Adrenal gland (tissue), 12 donors: ENCODE results near the gene GCNT1. TPM values are rescaled to one million over a fixed set of nuclear protein-coding genes. Genes with fewer than 3 reads are reported as not detected.
"Not testable (repeated sequence)": the region's sequence is repeated elsewhere in the genome, so short reads cannot be mapped to it uniquely, and the experiment has no call there.

Source experiments
- DNase-seq, 7 donors: peaks; one replicate each; pipeline ENCODE4 v3.0.0-alpha.2; 2019 to 2020
- H3K27ac ChIP-seq, 5 donors: fragments of 200-600 bp; sonication (generic) in 4 of 5; 1 replicate in 3 of 5; 2 replicates in 2 of 5; pipeline versions ENCODE4 v1.5.1 to v1.8.0; 2016 to 2020; ENCODE audit warnings: mild to moderate bottlenecking in 1 of 5
- H3K27me3 ChIP-seq: fragments of 200-600 bp; 2 replicates; pipeline ENCODE4 v1.8.0; 2021
- H3K36me3 ChIP-seq, 2 donors: fragments of 200-600 bp; replicated peaks in 1 of 2; 1 replicate in 1 of 2; 2 replicates in 1 of 2; pipeline versions ENCODE4 v1.5.1 to v1.8.0; 2018 to 2022
- H3K4me1 ChIP-seq, 2 donors: fragments of 200-600 bp; replicated peaks in 1 of 2; 1 replicate in 1 of 2; 2 replicates in 1 of 2; pipeline versions ENCODE4 v1.5.1 to v1.8.0; 2018 to 2021
- H3K4me3 ChIP-seq, 4 donors: fragments of 200-600 bp; sonication (generic) in 3 of 4; one replicate each; pipeline ENCODE4 v1.5.1; 2016 to 2018
- H3K9me3 ChIP-seq, 3 donors: fragments of 200-600 bp; sonication (generic) in 1 of 3; replicated peaks in 1 of 3; 1 replicate in 2 of 3; 2 replicates in 1 of 3; pipeline versions ENCODE4 v1.5.1 to v1.8.0; 2016 to 2021
- POLR2A ChIP-seq, 2 donors: fragments of 450-650 bp; IDR thresholded peaks; one replicate each; pipeline ENCODE4 v1.6.1; 2017; ENCODE audit warnings: antibody characterized with exemption in 2 of 2, mild to moderate bottlenecking in 2 of 2, moderate library complexity in 1 of 2
- WGBS, 4 donors: extraction: QIAGEN DNeasy Blood & Tissue Kit in 2 of 4; methylation state at CpG; one replicate each; pipeline versions ENCODE4 v1.1.5 to v1.1.7; 2013 to 2017; 5-methylcytosine and 5-hydroxymethylcytosine counted together
- intact Hi-C, 2 donors: fragments of 100-400 bp; cut with DNase I; formaldehyde crosslinking; loops; one replicate each; pipeline versions ENCODE4 v1.14.1 to v1.15.0; 2022 to 2023
- polyA plus RNA-seq, 3 donors: library from polyadenylated mRNA; stranded (reverse); fragments of 200-250 nt in 2 of 3; fragments of 350-450 nt in 1 of 3; fragmentation: Illumina TruSeq in 1 of 3; extraction: RNeasy Lipid Tissue Mini Kit (QIAGEN cat#74804) in 1 of 3; gene quantifications; one replicate each; pipeline ENCODE4 v1.2.3, GENCODE V29; 2013 to 2014
- total RNA-seq, 9 donors: library from RNA; depleted of rRNA in 4 of 9; stranded (reverse); fragments of >200 nt in 4 of 9; fragments of 120-200 nt in 1 of 9; fragmentation: NEBNext Ultra II Directional in 1 of 9; extraction: Animal tissue kit (Norgen Biotek cat#: 25700) in 1 of 9; gene quantifications; one replicate each; pipeline versions ENCODE4 v1.1.0 to v1.2.4, GENCODE V29; 2013 to 2023
- TF ChIP-seq, protein P1 (sequence below), 6 experiments: fragments of 450-650 bp in 4 of 6; fragments of 200-600 bp in 2 of 6; sonication (generic) in 1 of 6; IDR thresholded peaks; 1 replicate in 5 of 6; 2 replicates in 1 of 6; pipeline versions ENCODE4 v1.5.1 to v1.8.0; 2016 to 2021; ENCODE audit warnings: antibody characterized with exemption in 6 of 6, mild to moderate bottlenecking in 2 of 6, moderate library complexity in 1 of 6
- donor health status: healthy with polysubstance abuse.
- donor health status: Bipolar disorder and iron deficiency.
- donor health status: DM: yes; HTN: yes; CAD: no.
- donor health status: DM: no; HTN: no; CAD: no.
- donor health status: DM: no; HTN: no; CAD: no.
- donor health status: DM: yes; HTN: yes; CAD: no.

GCNT1 gene
- total and polyA plus RNA-seq, 12 donors: 0.77 to 56.4 (median 3.6) TPM

GRCh38 chr9:76431601-76432000 is 27.4 kb upstream of the GCNT1 start:
- H3K4me3 ChIP-seq: no peak overlapping the region
- H3K27me3 ChIP-seq: no peaks in the 10 kb centered on the region
- H3K9me3 ChIP-seq: no peaks in the 10 kb centered on the region
- no peak overlapping the region for H3K27ac ChIP-seq
- DNase-seq: no peak
- H3K36me3 ChIP-seq: no peaks in the 10 kb centered on the region
- WGBS, 4 donors: 76 to 90% (median 86%) methylated on average over 4 to 8 of the region's 8 CpGs
- no peaks in the 10 kb centered on the region for H3K4me1 ChIP-seq
- TF ChIP-seq, protein P1, sequence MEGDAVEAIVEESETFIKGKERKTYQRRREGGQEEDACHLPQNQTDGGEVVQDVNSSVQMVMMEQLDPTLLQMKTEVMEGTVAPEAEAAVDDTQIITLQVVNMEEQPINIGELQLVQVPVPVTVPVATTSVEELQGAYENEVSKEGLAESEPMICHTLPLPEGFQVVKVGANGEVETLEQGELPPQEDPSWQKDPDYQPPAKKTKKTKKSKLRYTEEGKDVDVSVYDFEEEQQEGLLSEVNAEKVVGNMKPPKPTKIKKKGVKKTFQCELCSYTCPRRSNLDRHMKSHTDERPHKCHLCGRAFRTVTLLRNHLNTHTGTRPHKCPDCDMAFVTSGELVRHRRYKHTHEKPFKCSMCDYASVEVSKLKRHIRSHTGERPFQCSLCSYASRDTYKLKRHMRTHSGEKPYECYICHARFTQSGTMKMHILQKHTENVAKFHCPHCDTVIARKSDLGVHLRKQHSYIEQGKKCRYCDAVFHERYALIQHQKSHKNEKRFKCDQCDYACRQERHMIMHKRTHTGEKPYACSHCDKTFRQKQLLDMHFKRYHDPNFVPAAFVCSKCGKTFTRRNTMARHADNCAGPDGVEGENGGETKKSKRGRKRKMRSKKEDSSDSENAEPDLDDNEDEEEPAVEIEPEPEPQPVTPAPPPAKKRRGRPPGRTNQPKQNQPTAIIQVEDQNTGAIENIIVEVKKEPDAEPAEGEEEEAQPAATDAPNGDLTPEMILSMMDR (IDR thresholded peaks at IDR 0.05): no peak
- TF ChIP-seq POLR2A (IDR thresholded peaks at IDR 0.05): no peak
- intact Hi-C loops: no loop called here

GRCh38 chr9:76433406-76433805 is 25.6 kb upstream of the GCNT1 start:
- Histone ChIP-seq H3K9me3 (no peaks in the 10 kb centered on the region), H3K27me3 (no peaks in the 10 kb centered on the region), H3K36me3 (no peaks in the 10 kb centered on the region), H3K27ac (no peak overlapping the region), H3K4me1 (no peaks in the 10 kb centered on the region), H3K4me3 (no peak overlapping the region)
- WGBS, 4 donors: 82 to 100% (median 89%) methylated on average over 2 to 5 of the region's 5 CpGs
- DNase-seq: no peak
- no peak for TF ChIP-seq POLR2A (IDR thresholded peaks at IDR 0.05)
- TF ChIP-seq, protein P1 (IDR thresholded peaks at IDR 0.05): no peak
- intact Hi-C loops: no loop called here

DNA sequence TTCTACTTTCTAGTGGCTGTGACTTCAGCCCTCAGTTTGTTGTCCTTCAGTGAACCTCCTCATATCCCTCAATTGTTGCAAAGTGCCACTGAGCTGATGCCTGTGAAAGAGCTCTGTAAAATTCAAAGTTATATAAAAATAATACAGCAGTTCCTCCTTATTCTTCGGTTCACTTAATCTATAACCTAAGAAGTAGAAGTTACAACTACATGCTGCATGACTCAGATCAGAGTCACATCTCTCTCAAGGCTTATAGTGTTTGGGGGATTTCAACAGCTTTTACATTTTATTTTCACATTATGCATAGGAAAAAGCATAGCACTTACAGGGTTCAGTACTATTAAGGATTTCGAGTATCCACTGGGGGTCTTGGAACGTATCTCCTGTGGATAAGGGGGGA is 25.1 kb upstream of the GCNT1 start:
- Histone ChIP-seq H3K4me3 (no peak overlapping the region), H3K36me3 (no peaks in the 10 kb centered on the region), H3K27ac (no peak overlapping the region), H3K9me3 (no peaks in the 10 kb centered on the region), H3K4me1 (no peaks in the 10 kb centered on the region), H3K27me3 (no peaks in the 10 kb centered on the region)
- DNase-seq: no peak
- 65 to 83% (median 77%) methylated on average over 3 of the region's 3 CpGs for WGBS, 4 donors
- intact Hi-C loops: no loop called here
- no peak for TF ChIP-seq POLR2A (IDR thresholded peaks at IDR 0.05)
- TF ChIP-seq, protein P1 (IDR thresholded peaks at IDR 0.05): no peak

- H3K27ac ChIP-seq, H3K27me3 ChIP-seq, DNase-seq, H3K36me3 ChIP-seq, H3K4me3 ChIP-seq, intact Hi-C loops, H3K4me1 ChIP-seq, H3K9me3 ChIP-seq: not testable (repeated sequence)
- 70 to 85% (median 81%) methylated on average over 6 of the region's 6 CpGs for whole genome bisulfite sequencing, 4 donors
Measured at GRCh38 chr9:76434897-76435296, 24.1 kb upstream of the GCNT1 start.

DNA sequence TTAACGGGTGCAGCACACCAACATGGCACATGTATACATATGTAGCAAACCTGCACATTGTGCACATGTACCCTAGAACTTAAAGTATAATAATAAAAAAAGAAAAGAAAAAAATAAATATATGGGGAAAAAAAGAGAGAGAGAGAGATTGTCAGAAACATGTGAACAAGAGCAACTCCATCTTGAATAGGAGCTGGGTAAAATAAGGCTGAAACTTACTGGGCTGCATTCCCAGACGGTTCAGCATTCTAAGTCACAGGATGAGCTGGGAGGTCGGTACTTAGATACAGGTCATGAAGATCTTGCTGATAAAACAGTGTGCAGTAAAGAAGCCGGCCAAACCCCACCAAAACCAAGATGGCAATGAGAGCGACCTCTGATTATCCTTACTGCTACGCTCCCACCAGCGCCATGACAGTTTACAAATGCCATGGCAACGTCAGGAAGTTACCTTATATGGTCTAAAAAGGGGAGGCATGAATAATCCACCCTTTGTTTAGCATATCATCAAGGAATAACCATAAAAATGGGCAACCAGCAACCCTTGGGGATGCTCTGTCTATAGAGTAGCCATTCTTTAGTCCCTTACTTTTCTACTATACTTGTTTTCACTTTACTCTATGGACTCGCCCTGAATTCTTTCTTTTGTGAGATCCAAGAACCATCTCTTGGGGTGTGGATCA is 21.8 kb upstream of the GCNT1 start:
- H3K36me3 ChIP-seq, H3K27ac ChIP-seq, intact Hi-C loops, DNase-seq, H3K27me3 ChIP-seq, H3K4me3 ChIP-seq, H3K4me1 ChIP-seq, H3K9me3 ChIP-seq: not testable (repeated sequence)
- 77 to 96% (median 89%) methylated on average over 9 of the region's 9 CpGs for WGBS, 4 donors
